GM21825 (cell line): ENCODE data around the gene DCHS2.

Experiments
- ATAC-seq: cut with Tn5 transposase; IDR thresholded peaks from one replicate; pipeline ENCODE4 v1.9.1; 2021; ENCODE audit warnings: mild to moderate bottlenecking, moderate library complexity; ENCODE audit not compliant: unreplicated experiment

The DCHS2 gene

GRCh38 chr4:154329268-154329868 is 162.2 kb downstream of the DCHS2 start:
- no peak for ATAC-seq

DNA sequence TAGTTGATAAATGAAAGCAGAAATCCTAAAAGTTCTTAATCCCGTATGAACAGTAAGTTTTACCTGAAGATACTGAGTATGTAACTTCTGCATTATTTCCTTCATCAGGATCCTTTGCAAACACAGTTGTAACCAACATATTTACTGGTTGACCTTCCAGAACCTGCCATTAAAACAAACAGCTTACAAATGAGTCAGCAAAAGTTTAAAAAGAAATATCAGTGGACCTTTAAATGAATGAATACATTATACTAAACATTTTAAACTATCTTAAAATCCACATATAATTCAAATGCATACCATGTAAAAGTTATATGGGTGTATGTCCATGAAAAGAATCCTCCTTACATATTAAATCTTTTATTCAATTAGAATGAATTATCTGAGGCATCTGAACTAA is 163.6 kb downstream of the DCHS2 start:
- no peak for ATAC-seq

DNA sequence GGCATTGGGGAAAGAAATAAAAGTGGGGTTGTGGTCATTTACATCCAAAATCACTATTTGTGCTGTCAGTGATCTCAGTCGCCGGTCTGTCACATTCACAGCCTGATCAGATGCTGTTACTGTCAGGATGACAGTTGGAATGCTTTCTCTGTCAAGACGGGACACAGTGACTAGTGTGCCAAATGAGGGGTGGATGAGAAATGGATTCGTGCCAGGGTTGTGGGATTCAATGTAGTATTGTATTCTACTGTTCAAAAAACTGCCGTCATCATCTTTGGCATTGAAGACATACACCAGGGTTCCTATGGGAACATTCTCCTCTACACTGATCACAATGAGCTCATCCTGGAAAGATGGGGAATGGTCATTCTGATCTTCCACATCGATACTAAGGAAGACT is 171.1 kb downstream of the DCHS2 start:
- no peak for ATAC-seq

GRCh38 chr4:154319736-154320135 is 171.9 kb downstream of the DCHS2 start:
- no peak for ATAC-seq

DNA sequence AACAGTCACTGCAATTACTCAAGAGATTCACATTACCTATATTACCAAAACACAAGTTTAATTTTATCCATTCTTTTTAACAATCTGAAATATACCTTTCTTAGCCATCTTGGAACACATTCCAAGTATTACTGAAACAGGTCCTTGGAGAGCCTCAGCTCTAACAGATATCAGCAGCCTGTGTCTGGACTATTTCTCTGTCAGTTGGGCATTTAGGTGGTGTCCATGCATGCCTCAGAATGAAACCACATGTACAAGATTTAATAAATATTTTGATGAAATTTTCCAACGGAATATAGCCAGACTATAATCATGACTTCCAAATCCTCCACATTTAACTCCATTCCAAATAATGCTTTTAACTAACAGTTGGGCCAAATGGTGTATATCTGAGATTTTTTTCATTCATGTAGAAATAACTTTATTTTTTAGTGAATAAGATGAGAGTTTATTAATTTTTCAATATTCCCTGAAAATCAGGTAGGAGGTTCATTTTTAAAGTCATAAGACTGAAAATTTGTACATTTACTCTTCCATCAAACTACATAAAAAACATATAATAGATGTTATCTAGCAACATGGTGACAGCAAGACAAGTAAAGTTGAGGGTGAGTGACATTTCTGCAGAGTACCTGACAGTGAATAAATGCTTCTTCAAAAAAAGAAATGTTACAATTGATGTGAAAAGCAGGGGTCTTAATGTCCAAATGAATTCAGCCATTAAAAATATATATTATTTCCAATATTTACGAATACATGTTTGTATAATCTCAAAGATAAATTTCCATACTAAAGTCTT is 174.2 kb downstream of the DCHS2 start:
- ATAC-seq = no peak

DNA sequence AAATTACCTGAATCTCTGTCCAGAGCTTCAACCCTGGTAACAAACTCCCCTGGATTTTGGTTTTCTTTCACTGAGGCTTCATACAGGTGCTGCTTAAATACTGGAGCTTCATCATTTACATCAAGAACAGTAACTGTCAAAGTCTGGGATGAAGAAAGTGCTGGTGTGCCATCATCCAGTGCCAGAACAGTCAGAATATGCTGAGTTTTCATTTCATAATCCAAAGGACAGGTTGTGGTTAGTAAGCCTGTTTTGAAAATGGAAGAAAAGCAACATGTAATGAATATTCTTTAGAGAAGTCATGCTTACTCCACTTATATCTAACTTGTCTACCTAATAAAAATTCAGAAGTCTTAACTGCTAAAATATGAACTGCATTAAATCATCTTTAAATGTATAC is 175.9 kb downstream of the DCHS2 start:
- ATAC-seq = no peak

DNA sequence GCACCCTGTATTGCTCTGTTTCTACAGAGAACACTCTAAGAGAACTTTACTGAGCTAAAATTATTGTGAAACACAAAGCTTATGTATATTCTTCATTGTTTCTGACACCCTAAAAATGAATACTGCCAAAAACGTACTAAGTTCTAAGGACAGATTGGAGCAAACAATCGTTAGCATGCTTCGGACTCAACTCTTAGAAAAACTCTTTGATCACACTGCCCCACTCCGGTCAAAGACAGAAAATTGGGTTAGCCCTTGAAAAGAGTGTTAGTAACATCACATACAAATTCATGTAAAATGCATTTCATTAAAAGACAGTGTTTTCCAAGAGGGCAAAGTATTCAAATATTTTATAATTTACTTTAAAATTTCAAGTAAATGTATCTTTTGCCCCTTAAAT is 177.4 kb downstream of the DCHS2 start:
- ATAC-seq = no peak

- no peak for ATAC-seq
Measured at GRCh38 chr4:154313004-154313585, 178.5 kb downstream of the DCHS2 start.

GRCh38 chr4:154312246-154312645 is 179.4 kb downstream of the DCHS2 start:
- no peak for ATAC-seq

DNA sequence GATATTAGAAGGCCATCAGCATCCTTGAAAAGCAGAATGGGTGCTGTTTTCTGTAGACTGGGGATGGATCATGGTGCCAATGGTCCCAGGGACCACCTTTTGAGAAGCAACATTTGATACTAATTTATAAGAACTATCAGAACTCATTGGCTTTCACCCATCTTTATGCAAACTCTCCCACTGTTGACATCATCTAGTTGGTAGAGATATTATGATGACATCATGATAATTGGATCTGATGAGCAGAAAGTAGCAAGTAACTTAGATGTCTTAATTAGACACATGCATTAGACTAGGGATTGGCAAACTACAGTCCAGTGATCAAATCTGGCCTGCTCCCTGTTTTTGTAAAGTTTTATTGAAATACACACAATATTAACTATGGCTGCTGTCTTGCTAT is 181.0 kb downstream of the DCHS2 start:
- ATAC-seq = no peak

GRCh38 chr4:154308207-154308606 is 183.4 kb downstream of the DCHS2 start:
- no peak for ATAC-seq

GRCh38 chr4:154307451-154307850 is 184.1 kb downstream of the DCHS2 start:
- no peak for ATAC-seq

- ATAC-seq = no peak
Measured at GRCh38 chr4:154305616-154306015, 186.0 kb downstream of the DCHS2 start.

DNA sequence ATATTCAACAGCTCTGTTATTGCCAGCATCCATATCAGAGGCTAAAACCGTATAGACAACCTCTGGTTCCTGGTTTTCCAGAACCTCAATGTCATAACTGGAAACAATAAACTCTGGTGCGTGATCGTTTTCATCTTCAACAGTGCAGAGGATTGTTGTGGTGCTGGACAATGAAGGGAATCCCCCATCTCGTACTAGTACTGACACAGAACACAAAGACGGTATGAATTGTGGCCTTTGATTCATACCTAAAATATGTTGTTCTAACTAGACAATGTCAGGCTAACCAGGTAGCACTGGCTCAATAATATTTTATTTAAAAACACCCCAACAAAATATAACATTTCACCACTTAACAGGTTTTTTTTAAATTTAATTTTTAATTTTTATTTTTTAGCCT is 186.9 kb downstream of the DCHS2 start:
- ATAC-seq = no peak

DNA sequence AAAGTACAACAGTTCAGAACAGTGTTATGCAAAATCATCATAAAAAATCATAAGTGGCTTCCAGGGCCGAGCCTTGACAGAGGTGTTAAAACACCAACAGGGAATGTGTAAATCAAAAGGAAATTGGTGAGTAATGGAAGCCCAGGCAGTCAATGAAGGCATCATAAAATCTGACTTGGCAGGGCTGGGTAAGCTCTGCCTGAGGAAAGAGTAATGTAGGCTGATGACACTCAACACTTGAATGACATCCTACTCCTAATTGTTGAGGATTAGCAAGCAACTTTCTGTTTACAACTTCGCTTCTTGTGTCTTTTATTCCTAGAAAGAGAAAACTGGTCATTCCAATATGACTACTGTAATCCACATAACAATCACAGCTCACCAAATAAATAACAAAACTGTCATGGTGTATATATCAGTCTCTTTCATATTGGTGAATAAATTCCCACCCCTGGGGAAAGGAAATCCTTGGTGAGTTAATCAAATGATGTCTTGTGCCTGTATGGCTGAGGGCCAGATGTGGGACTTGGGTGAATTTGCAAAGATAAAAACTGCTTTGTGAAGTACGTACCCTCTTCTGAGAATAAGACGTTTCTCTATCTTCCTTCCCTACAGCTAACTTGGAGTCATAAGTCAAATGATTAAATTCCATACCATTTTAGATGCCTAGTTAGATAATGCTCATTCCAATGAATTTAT is 196.8 kb downstream of the DCHS2 start:
- ATAC-seq = no peak

DNA sequence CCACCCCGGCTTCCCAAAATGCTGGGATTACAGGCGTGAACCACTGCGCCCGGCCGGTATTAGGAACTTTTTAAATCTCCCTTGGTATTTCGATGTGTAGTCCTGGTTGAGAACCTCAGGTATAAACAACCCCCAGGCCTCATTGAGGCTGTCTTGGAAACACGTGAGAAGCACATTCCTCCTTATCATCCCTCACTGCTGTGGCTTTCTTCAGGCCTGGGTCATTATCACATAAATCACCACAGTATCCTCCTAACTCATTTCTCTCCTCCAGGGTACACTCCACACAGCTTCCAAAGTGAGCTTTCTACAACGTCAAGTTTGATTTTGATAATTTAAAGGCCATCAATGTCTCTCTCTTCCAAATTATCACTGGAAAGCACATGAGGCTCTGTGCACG is 198.2 kb downstream of the DCHS2 start:
- no peak for ATAC-seq

DNA sequence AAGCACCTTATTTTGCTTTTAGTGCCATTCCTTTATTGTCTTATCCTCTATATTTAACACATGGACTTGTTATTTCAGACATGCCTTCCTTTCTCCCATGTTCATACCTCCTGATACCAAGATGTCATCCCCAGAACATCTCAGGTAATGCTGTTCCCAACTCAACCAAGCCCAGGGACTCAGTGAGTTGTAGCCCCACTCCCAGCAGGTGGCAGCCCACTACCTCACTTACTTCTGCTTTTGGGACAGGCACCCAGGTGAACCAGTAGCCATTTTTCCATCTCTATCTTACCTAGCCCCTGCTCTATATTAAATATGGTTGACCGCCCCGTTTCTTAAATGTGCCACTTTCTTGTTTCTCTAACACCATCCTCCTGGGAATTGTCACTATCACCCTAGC is 199.0 kb downstream of the DCHS2 start:
- no peak for ATAC-seq

- no peak for ATAC-seq
Measured at GRCh38 chr4:154277172-154277571, 214.4 kb downstream of the DCHS2 start.

GRCh38 chr4:154276496-154276895 is 215.1 kb downstream of the DCHS2 start:
- no peak for ATAC-seq

- ATAC-seq = no peak
Measured at GRCh38 chr4:154254999-154255398, 236.6 kb downstream of the DCHS2 start.

DNA sequence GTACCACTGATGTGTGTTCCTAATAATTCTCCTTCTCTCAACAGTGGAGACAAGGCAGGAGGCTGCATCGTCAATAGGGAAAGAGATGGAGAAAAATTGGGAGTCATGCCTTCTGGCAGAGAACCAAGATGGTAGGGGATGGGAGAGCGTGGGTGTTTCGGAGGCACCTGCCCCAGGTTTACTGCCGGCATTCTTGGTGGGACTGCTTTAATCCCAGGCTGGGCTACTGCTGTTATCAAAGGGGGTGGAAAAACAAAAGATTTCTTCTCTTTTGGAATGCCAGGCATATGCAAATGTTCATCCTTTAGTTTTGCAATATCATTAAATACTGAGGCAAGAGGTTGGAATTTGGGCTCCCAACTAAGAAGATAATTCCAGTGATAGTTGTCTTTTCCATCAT is 257.0 kb downstream of the DCHS2 start:
- ATAC-seq = no peak
